Endothelial cell of umbilical vein (primary cell): ENCODE measurements around the gene FNBP1. TPM values are rescaled to one million over a fixed set of nuclear protein-coding genes. Genes with fewer than 3 reads are reported as not detected.

Source experiments
- BruUV-seq: library from RNA; stranded (reverse); fragments of 400-500 nt; replicated peaks from 2 replicates; lab custom pipeline; 2021; lab: Mats Ljungman, UMichigan
- CTCF ChIA-PET: fragments of 300-600, 350-600 bp; sonication (Branson Sonifier 250); formaldehyde crosslinking; loops from one replicate; lab custom pipeline; 2021; ENCODE audit warnings: antibody characterized with exemption, inconsistent platforms; lab: Charles Lee
- POLR2A ChIA-PET: fragments of 300-600, 350-600 bp; sonication (Branson Sonifier 250); formaldehyde crosslinking; loops from one replicate; lab custom pipeline; 2021; ENCODE audit warnings: antibody characterized with exemption, inconsistent platforms; lab: Charles Lee
- DNase-seq: peaks from one replicate; pipeline ENCODE4 v3.0.0-alpha.2; 2011; ENCODE audit warnings: low read depth, low spot score
- FAIRE-seq: peaks from 2 replicates; lab custom pipeline; 2011; peaks lifted over from hg19 to GRCh38; lab: Jason Lieb, UNC
- H2AFZ ChIP-seq: 2 replicates; pipeline ENCODE4 v1.6.0; 2012; ENCODE audit warnings: low read depth, low read length, control low read depth, inconsistent platforms
- H3K27ac ChIP-seq: 2 replicates; pipeline ENCODE4 v1.5.1; 2011; ENCODE audit warnings: low read depth, mild to moderate bottlenecking, control low read depth, low read length, moderate library complexity; ENCODE audit not compliant: insufficient read depth
- H3K27me3 ChIP-seq, 2 experiments: 2 replicates each; pipeline versions ENCODE4 v1.6.0 to v1.6.1; 2011; ENCODE audit warnings: low read length in 2 of 2, mixed read lengths in 1 of 2; ENCODE audit not compliant: control insufficient read depth in 2 of 2, insufficient read depth in 2 of 2
- H3K36me3 ChIP-seq, 2 experiments: 2 replicates in 1 of 2; 3 replicates in 1 of 2; pipeline ENCODE4 v1.5.1; 2011; ENCODE audit warnings: low read length in 2 of 2, mild to moderate bottlenecking in 1 of 2, moderate library complexity in 1 of 2; ENCODE audit not compliant: control insufficient read depth in 2 of 2, insufficient read depth in 2 of 2; ENCODE audit errors: extremely low read depth in 1 of 2
- H3K4me1 ChIP-seq: 3 replicates; pipeline ENCODE4 v1.5.1; 2011; ENCODE audit warnings: mild to moderate bottlenecking, low read length; ENCODE audit not compliant: control insufficient read depth, insufficient read depth; ENCODE audit errors: extremely low read depth
- H3K4me2 ChIP-seq: 2 replicates; pipeline ENCODE4 v1.6.1; 2011; ENCODE audit warnings: low read length, control low read depth, mixed read lengths; ENCODE audit not compliant: insufficient read depth
- H3K4me3 ChIP-seq, 3 experiments: fragments of 200-600 bp in 1 of 3; sonication (generic), shearing (Covaris generic) in 1 of 3; replicated peaks in 1 of 3; 2 replicates each; pipeline ENCODE4 v1.5.1; 2011 to 2016; ENCODE audit warnings: control low read depth in 3 of 3, low read length in 3 of 3, mild to moderate bottlenecking in 2 of 3, inconsistent platforms in 1 of 3, low read depth in 1 of 3, moderate library complexity in 1 of 3; ENCODE audit not compliant: insufficient read depth in 1 of 3
- H3K79me2 ChIP-seq: 2 replicates; pipeline ENCODE4 v1.6.0; 2012; ENCODE audit warnings: low read length, inconsistent platforms; ENCODE audit not compliant: control insufficient read depth, insufficient read depth
- H3K9ac ChIP-seq: replicated peaks from 2 replicates; pipeline ENCODE3; 2011; ENCODE audit warnings: low read length, control low read depth; ENCODE audit not compliant: insufficient read depth; ENCODE audit errors: extremely low read depth
- H3K9me1 ChIP-seq: replicated peaks from 3 replicates; pipeline ENCODE4 v1.6.0; 2011; ENCODE audit warnings: mild to moderate bottlenecking, low read length; ENCODE audit not compliant: control insufficient read depth, insufficient read depth; ENCODE audit errors: extremely low read depth
- H3K9me3 ChIP-seq: replicated peaks from 2 replicates; pipeline ENCODE4 v1.5.1; 2012; ENCODE audit warnings: low read length, inconsistent platforms; ENCODE audit not compliant: control insufficient read depth, insufficient read depth
- H4K20me1 ChIP-seq: replicated peaks from 2 replicates; pipeline ENCODE3; 2011; ENCODE audit warnings: mild to moderate bottlenecking, low read length; ENCODE audit not compliant: control insufficient read depth, insufficient read depth; ENCODE audit errors: extremely low read depth
- GATA2 ChIP-seq: IDR thresholded peaks from 2 replicates; pipeline ENCODE4 v1.7.0; 2011; ENCODE audit warnings: low read depth, mild to moderate bottlenecking, moderate library complexity, mixed read lengths, low read length; ENCODE audit not compliant: insufficient read length, insufficient read depth
- JUN ChIP-seq: IDR thresholded peaks from 2 replicates; pipeline ENCODE4 v1.6.1; 2011; ENCODE audit warnings: borderline replicate concordance, low read depth; ENCODE audit not compliant: insufficient read length, insufficient read depth
- POLR2A ChIP-seq: IDR thresholded peaks from 2 replicates; pipeline ENCODE4 v1.6.1; 2012; ENCODE audit warnings: low read depth, mild to moderate bottlenecking, control low read depth, low read length
- dilution Hi-C: fragments of 300-500 bp; cut with MboI; formaldehyde crosslinking; loops from one replicate; pipeline ENCODE4 v1.15.0; 2019; ENCODE audit warnings: low sequenced_read_pairs; ENCODE audit not compliant: extremely low pct_ligation_motif_present
- intact Hi-C: fragments of 100-400 bp; cut with micrococcal nuclease; formaldehyde crosslinking; loops from one replicate; pipeline ENCODE4 v1.10.0; 2022
- polyA plus RNA-seq, 4 experiments: library from polyadenylated mRNA; depleted of rRNA in 3 of 4; stranded (reverse) in 3 of 4; unstranded in 1 of 4; fragments of >200 nt; gene quantifications; 2 replicates each; pipeline versions ENCODE4 v1.2.1 to v1.2.3, GENCODE V29; 2011 to 2012; ENCODE audit warnings: missing spikeins in 1 of 4
- total RNA-seq: library from RNA; stranded (reverse); gene quantifications from 2 replicates; pipeline ENCODE4 v1.2.3, GENCODE V29; 2021
- TF ChIP-seq, protein P1 (sequence below), 2 donors: IDR thresholded peaks; 1 replicate in 1 of 2; 2 replicates in 1 of 2; pipeline ENCODE4 v1.5.1; 2011; ENCODE audit warnings: low read length in 2 of 2, mild to moderate bottlenecking in 2 of 2, moderate library complexity in 2 of 2, control low read depth in 1 of 2, inconsistent platforms in 1 of 2, low read depth in 1 of 2; ENCODE audit not compliant: insufficient read depth in 1 of 2; ENCODE audit errors: extremely low read depth in 1 of 2

Gene FNBP1
- total and polyA plus RNA-seq, 2 donors (not counting 3 experiments of a cell fraction or from before 2014, with no cell fraction given), result 10.9 to 43.9 TPM

DNA sequence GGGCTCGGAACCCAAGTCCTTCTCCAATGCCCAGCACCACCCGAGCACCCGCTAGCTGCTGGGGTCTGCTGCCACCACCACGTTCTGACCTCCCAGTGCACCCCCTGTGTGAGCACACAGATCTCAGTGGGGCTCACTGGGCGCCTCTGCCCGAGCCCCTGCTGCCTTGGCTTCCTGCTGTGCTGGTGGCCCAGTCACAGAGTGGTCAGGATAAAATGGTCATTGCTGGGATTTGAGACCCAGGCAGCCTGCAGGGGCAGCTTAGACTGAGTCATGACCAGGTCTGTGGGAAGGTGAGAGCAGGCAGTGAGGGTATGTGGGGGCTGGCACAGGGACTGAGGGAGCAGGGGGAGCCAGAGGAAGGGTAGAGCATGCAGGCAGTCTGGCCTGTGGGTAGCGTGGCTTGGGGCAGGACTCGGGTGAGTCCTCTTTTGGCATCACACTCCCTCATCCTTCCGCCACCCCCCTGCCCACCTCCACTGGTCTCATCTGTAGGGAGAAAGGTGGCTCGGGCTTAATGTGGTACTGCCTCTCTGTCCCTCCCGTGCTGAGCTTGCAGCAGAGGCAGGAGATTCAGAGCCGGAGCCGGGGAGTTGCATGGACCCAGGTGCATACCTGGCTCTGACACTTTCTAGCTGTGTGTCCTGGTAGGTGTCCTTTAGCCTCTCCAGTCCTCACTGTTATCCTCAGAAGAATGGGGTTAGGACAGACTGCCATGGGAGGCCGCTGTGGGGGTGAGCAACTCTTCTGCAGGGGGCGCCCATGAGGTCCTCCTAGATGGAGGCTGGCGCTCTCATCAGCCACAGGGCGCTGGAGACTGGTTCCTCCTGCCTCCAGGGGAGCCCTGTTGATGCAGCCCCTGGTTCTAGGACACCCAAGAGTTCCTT, 175.6 kb downstream of the FNBP1 start:
- H3K9me3 ChIP-seq, result no peaks in the 10 kb centered on the region
- no peak overlapping the region for H3K27ac ChIP-seq
- no peaks in the 10 kb centered on the region for H3K9me1 ChIP-seq
- H3K79me2 ChIP-seq, result no peaks in the 10 kb centered on the region
- intact Hi-C loops (no loop called here), dilution Hi-C loops (no loop called here)
- TF ChIP-seq, protein P1, sequence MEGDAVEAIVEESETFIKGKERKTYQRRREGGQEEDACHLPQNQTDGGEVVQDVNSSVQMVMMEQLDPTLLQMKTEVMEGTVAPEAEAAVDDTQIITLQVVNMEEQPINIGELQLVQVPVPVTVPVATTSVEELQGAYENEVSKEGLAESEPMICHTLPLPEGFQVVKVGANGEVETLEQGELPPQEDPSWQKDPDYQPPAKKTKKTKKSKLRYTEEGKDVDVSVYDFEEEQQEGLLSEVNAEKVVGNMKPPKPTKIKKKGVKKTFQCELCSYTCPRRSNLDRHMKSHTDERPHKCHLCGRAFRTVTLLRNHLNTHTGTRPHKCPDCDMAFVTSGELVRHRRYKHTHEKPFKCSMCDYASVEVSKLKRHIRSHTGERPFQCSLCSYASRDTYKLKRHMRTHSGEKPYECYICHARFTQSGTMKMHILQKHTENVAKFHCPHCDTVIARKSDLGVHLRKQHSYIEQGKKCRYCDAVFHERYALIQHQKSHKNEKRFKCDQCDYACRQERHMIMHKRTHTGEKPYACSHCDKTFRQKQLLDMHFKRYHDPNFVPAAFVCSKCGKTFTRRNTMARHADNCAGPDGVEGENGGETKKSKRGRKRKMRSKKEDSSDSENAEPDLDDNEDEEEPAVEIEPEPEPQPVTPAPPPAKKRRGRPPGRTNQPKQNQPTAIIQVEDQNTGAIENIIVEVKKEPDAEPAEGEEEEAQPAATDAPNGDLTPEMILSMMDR (IDR thresholded peaks at IDR 0.05; ENCODE audit: extremely low read depth in 1 of 2, insufficient read depth in 1 of 2, low read depth in 1 of 2, low read length in 2 of 2), result no peak
- TF ChIP-seq POLR2A (no peak), GATA2 (no peak), JUN (no peak)
- BruUV-seq, result no TSS peak
- H3K36me3 ChIP-seq, result peaks cover 0 to 6% of the 10 kb centered on the region in 2 experiments
- H3K4me3 ChIP-seq, result no peak overlapping the region
- no peaks in the 10 kb centered on the region for H3K4me1 ChIP-seq
- H3K27me3 ChIP-seq, result no peaks in the 10 kb centered on the region
- FAIRE-seq (no peak), DNase-seq (no peak)
- CTCF ChIA-PET, result no interaction called here
- no peak overlapping the region for H3K9ac ChIP-seq
- no peaks in the 10 kb centered on the region for H4K20me1 ChIP-seq
- no peak overlapping the region for H3K4me2 ChIP-seq
- POLR2A ChIA-PET, result no interaction called here
- H2AFZ ChIP-seq, result no peak overlapping the region
